K562 treated with DMSO at 1 percent for 48 hours (cell line): ENCODE results near the gene MS4A12. TPM values are rescaled to one million over a fixed set of nuclear protein-coding genes. Genes with fewer than 3 reads are reported as not detected.

ENCODE experiments used
- total RNA-seq: library from RNA; unstranded; fragments of 300-600 nt; gene quantifications from 2 replicates; pipeline ENCODE4 v1.2.3, GENCODE V29; 2022; ENCODE audit warnings: low replicate concordance; ENCODE audit errors: extremely low read depth

The MS4A12 gene
- not detected in 2 replicates for total RNA-seq

GRCh38 chr11:60492488-60493009 is at the start of gene MS4A12:
Gene MS4A12 (plus strand): TSS chr11:60492778. CDS start chr11:60497319, 4,541 bp downstream.

GRCh38 chr11:60455531-60456042 is 37.0 kb upstream of the MS4A12 start, which contains the start of gene MS4A1:
Gene MS4A1 (plus strand): TSS chr11:60455847. CDS start chr11:60462375, 6,528 bp downstream.

GRCh38 chr11:60515144-60515855 is 22.7 kb downstream of the MS4A12 start, which contains the start of gene MS4A13:
Gene MS4A13 (plus strand): TSS chr11:60515392. CDS start chr11:60518084, 2,692 bp downstream.

Other genes starting within 250 kb of the MS4A12 start
- not detected in 2 replicates for gene MS4A4E, start 249.6 kb upstream of the MS4A12 start, total RNA-seq
- gene MS4A4A, start 212.1 kb upstream of the MS4A12 start, total RNA-seq = not detected in 2 replicates
- gene MS4A6E, start 165.5 kb upstream of the MS4A12 start, total RNA-seq = not detected in 2 replicates
- not detected in 2 replicates for gene MS4A7, start 114.2 kb upstream of the MS4A12 start, total RNA-seq
- gene MS4A14, start 96.3 kb upstream of the MS4A12 start, total RNA-seq = not detected in 2 replicates
- not detected in 2 replicates for gene MS4A5, start 63.2 kb upstream of the MS4A12 start, total RNA-seq
- not detected in 2 replicates for gene MS4A1, start 36.9 kb upstream of the MS4A12 start, total RNA-seq
- gene MS4A13, start 22.6 kb downstream of the MS4A12 start, total RNA-seq = not detected in 2 replicates
- gene MS4A8, start 206.8 kb downstream of the MS4A12 start, total RNA-seq = not detected in 2 replicates
- gene MS4A18, start 231.9 kb downstream of the MS4A12 start, total RNA-seq = not detected in 2 replicates